HFF-Myc (cell line): ENCODE measurements around the gene CTTN.

ENCODE experiments used
- DNase-seq: peaks from one replicate; pipeline ENCODE4 v3.0.0-alpha.2; 2011; ENCODE audit warnings: low read depth; ENCODE audit errors: extremely low read depth
- H3K4me3 ChIP-seq: replicated peaks from 2 replicates; pipeline ENCODE4 v1.5.1; 2011; ENCODE audit warnings: low read depth, mild to moderate bottlenecking, control low read depth, low read length
- CTCF ChIP-seq: IDR thresholded peaks from 2 replicates; pipeline ENCODE4 v1.5.1; 2012; ENCODE audit warnings: mild to moderate bottlenecking, low read depth, low read length, control low read depth; ENCODE audit errors: missing control alignments

CTTN gene

GRCh38 chr11:70397983-70398833 is at the start of gene CTTN:
CTTN (plus strand) TSS chr11:70398529; CDS start chr11:70407298, 8,769 bp downstream.
- peak within 1 kb of the TSS; percentile 99 for H3K4me3 ChIP-seq
- TF ChIP-seq CTCF = no peak
- DNase-seq = peak; percentile 36

- DNase-seq = no peak
- no peak for TF ChIP-seq CTCF
- no peak overlapping the region for H3K4me3 ChIP-seq
Measured at GRCh38 chr11:70348608-70349007, 49.7 kb upstream of the CTTN start.

- no peak for TF ChIP-seq CTCF
Measured at GRCh38 chr11:70351646-70352045, 46.7 kb upstream of the CTTN start.

GRCh38 chr11:70352100-70352499 is 46.2 kb upstream of the CTTN start:
- no peak overlapping the region for H3K4me3 ChIP-seq
- TF ChIP-seq CTCF = no peak
- DNase-seq = no peak

More at GRCh38 chr11:70351646-70352045, 46.7 kb upstream of the CTTN start:
- DNase-seq = no peak
- H3K4me3 ChIP-seq = no peak overlapping the region

- DNase-seq = no peak
- no peak for TF ChIP-seq CTCF
Measured at GRCh38 chr11:70352601-70353000, 45.7 kb upstream of the CTTN start.

GRCh38 chr11:70353329-70353728 is 45.0 kb upstream of the CTTN start:
- TF ChIP-seq CTCF = no peak
- no peak overlapping the region for H3K4me3 ChIP-seq
- no peak for DNase-seq

More at GRCh38 chr11:70352601-70353000, 45.7 kb upstream of the CTTN start:
- no peak overlapping the region for H3K4me3 ChIP-seq
